ENCODE data around the gene FASTKD3.
A peak's percentile ranks its signal among the peaks of the same experiment; 100 is the strongest.

GRCh38 chr5:7815892-7816534 lies 52.8 kb downstream of the FASTKD3 start:
- TF ChIP-seq POLR2A (IDR thresholded peaks at IDR 0.05; ENCODE audit: extremely low read depth, insufficient read length) (no peak), CTCF (IDR thresholded peaks at IDR 0.05; ENCODE audit: low read depth, low read length) (peak; percentile 97), MYC (IDR thresholded peaks at IDR 0.05; ENCODE audit: low read depth, low read length) (0 out of 2 replicates have a peak, but pooled peaks have one; percentile 42), MAX (IDR thresholded peaks at IDR 0.05; ENCODE audit: low read depth, low read length) (0 out of 2 replicates have a peak, but pooled peaks have one; percentile 43)

Data from NB4 (cell line).